GM12874 (cell line): Measurements from ENCODE around the gene RGS10.

Experiments used
- TF ChIP-seq, protein P1 (sequence below): IDR thresholded peaks from 2 replicates; pipeline ENCODE4 v1.5.1; 2011; ENCODE audit warnings: low read depth, mild to moderate bottlenecking, control low read depth, low read length, moderate library complexity; ENCODE audit not compliant: insufficient read depth

The RGS10 gene

DNA sequence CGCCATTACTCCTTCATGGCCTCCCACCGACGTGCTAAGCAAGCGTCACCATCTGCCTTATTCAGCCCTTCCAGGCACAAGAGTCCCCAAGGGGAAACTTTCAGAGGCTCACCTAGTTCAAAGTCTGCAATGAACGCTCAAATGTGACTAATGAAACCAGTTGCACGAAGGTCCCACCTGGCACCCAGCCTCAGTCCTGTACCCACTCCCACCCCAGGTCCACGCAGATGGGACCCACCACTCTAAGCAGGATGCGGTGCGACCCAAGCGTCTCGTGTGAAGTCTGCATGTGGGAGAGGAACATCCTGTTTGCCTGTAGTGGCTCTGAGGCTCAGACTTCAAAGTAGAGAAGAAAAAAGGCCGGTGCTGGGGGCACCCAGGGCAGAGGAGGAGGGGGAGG lies 40.3 kb downstream of the RGS10 start:
- TF ChIP-seq, protein P1, sequence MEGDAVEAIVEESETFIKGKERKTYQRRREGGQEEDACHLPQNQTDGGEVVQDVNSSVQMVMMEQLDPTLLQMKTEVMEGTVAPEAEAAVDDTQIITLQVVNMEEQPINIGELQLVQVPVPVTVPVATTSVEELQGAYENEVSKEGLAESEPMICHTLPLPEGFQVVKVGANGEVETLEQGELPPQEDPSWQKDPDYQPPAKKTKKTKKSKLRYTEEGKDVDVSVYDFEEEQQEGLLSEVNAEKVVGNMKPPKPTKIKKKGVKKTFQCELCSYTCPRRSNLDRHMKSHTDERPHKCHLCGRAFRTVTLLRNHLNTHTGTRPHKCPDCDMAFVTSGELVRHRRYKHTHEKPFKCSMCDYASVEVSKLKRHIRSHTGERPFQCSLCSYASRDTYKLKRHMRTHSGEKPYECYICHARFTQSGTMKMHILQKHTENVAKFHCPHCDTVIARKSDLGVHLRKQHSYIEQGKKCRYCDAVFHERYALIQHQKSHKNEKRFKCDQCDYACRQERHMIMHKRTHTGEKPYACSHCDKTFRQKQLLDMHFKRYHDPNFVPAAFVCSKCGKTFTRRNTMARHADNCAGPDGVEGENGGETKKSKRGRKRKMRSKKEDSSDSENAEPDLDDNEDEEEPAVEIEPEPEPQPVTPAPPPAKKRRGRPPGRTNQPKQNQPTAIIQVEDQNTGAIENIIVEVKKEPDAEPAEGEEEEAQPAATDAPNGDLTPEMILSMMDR = no peak

DNA sequence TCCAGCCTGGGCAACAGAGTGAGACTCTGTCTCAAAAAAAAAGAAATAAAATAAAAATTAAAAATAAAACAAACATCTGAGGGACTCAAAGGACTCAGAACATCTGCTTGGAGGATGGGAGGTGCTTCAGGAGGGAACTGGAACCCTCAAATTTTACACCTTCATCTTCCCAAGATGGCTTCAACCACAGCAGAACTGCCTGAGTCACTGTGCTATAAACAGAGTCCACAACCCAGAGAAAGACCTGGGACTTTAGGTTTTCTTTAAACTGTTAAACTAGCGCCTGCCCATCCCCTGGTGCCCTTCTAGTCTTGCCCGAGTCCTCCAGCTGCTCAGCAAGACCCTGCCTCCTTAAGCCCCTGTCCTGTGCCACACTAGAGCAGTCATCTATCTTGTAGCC lies 40.8 kb downstream of the RGS10 start:
- TF ChIP-seq, protein P1 = no peak

DNA sequence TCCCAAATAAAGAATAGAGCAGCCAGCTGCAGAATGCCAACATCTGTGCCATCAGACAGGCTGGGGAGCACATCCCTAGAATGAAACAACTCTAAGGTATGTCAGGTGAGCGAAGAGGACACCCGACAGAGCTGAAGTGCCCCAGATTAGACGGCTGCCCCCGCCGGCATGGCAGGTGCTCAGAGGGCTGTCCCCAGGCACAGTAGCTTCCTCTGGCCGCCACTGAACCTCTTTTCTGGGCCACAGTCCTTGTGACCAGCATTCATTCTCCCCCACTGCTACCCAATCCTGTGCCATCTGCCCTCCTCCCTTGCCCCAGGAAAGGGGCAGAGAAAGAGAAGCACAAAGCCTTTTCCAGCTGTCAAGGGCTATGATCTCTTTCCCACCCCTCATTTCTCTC lies 41.7 kb downstream of the RGS10 start:
- TF ChIP-seq, protein P1 = no peak

DNA sequence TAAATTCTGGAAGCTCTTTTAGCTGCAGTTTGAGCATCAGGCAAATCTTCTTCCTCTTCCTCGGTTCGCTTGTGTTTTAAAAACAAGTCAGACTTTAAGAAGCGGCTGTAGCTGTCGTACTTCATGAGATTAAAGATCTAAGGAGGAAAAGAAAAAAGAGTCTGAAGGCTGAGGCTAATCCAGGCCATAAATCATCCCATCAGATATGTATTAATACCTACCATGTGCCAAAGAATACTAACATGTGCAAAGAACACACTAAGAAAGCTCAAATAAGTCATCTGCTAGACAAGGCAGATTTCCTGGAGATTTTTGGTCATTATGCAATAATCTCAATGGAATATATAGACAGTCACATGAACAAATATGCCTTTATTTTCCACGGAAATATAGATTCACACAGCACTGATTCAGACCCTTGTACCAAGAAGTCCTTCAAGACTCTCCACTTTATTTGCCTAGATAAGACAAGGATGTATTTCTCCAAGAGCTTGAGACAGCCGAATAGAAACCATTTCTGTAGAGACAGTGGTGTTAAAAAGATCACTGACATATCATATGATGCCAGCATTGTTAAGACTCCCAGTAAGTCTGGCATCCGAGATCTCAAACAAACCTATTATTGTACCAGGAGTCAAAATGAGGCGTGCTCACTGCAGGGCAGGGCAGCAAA lies 42.3 kb downstream of the RGS10 start:
- TF ChIP-seq, protein P1 = no peak

GRCh38 chr10:119499677-119500002 lies 42.9 kb downstream of the RGS10 start:
- TF ChIP-seq, protein P1 = no peak

DNA sequence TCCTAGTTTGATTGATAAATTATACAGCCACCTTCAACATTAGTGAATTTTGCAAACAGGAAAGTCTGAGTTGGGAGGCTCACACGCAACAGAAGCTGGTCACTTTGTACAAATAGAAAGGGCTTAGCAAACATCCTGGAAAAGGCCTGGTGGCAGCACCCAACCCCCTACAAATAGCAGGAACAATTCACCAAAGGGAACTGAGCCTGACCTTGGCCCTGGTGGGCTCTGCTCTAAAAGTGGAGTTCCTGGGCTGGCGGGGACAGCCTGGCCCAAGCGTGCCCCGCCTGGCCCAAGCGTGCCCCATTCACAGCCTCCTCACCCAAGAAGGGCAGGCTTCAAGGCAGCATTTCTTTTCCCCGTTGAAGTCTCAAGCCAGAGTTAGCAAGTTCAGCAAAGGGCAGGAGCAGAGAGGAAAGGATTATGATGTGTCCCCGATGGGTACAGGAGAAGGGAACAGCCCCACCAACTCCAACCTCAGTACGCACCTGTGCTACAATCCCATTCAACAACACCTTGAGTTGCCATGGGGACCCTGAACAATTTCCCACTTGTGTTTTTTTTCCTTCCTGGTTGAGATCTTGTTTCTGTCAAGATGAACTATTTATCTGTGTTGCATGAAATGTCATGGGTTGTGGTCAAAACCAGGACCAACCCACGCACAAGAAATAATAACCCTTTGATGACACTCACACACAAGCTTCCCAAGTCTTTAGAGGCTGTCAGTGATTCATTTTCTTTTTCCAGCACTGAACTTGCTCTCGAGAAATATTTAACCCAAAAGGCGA lies 43.4 kb downstream of the RGS10 start:
- TF ChIP-seq, protein P1 = no peak

GRCh38 chr10:119497243-119497642 lies 45.3 kb downstream of the RGS10 start:
- TF ChIP-seq, protein P1 = no peak
